Renal cortex interstitium (tissue), 11 donors: ENCODE measurements around the gene THOC7. TPM values are rescaled to one million over a fixed set of nuclear protein-coding genes. Genes with fewer than 3 reads are reported as not detected.

Source experiments
- DNase-seq, 11 donors: peaks; one replicate each; pipeline ENCODE4 v3.0.0-alpha.2; 2013; ENCODE audit warnings: low read depth in 9 of 11, low spot score in 4 of 11; ENCODE audit errors: extremely low read depth in 1 of 11
- polyA plus RNA-seq, 3 donors: library from polyadenylated mRNA; unstranded; fragments of 120-200 nt; gene quantifications; one replicate each; pipeline ENCODE4 v1.2.1, GENCODE V29; 2013; ENCODE audit not compliant: insufficient read length in 3 of 3

Gene THOC7
- polyA plus RNA-seq, 3 donors, result 62.6 to 91.2 (median 74.4) TPM

GRCh38 chr3:63862804-63863149 is 828 bp downstream of the THOC7 start:
- no peak for DNase-seq

- no peak for DNase-seq
Measured at GRCh38 chr3:63861306-63861705, 2.3 kb downstream of the THOC7 start.

- DNase-seq, result no peak
Measured at GRCh38 chr3:63860776-63861175, 2.8 kb downstream of the THOC7 start.

GRCh38 chr3:63857311-63857710 is 6.3 kb downstream of the THOC7 start:
- no peak for DNase-seq

DNA sequence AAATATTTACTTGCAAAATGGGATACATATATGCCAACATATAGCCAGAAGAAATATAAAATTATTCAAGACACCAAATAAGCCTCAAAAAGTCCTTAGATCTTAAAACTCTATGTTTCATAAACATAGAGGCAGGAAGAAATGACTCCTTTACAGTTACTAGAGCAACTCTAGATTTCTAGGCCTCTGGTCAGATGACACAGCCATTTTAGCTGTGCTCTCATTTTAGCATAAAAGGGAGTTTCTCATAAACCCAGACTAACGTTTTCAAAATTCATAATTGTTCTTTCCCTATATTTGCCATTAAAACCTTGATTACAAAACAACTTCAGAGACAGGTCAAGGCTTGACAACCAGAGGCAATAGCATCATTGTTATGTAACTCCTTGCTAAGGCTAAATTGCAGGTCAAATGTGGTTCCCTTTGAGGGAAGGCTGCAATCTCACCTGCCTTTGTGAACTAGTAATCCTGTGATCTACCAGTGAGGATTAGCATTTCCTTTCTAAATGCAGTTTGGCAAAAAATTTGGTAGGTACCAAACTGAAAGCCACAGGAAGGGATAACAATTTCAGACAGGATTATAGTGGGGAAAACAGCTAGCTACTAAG is 8.2 kb downstream of the THOC7 start:
- no peak for DNase-seq

GRCh38 chr3:63853106-63853505 is 10.5 kb downstream of the THOC7 start:
- no peak for DNase-seq

GRCh38 chr3:63851287-63851686 is 12.3 kb downstream of the THOC7 start:
- no peak for DNase-seq

- no peak for DNase-seq
Measured at GRCh38 chr3:63849175-63849574, 14.4 kb downstream of the THOC7 start.

- no peak for DNase-seq
Measured at GRCh38 chr3:63847718-63848450, 15.7 kb downstream of the THOC7 start.

DNA sequence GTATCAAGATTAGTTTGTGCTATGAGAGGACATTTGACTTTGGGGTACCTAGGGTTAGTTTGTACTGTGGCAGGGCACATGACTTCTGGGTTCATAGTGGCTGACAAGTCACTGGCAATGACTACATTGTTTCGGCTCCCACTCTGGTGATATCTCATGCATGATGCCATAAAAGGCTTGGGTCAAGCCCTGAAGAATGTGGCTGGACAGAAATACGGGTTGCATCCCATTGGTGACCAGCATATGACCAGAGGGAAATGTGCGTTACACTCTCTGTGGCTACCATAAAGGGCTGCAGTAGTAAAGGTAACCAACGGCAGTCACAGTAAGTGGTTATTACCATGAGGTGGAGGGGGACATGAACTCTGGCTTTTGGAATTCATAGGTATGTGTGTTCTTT is 18.4 kb downstream of the THOC7 start:
- DNase-seq, result no peak

DNA sequence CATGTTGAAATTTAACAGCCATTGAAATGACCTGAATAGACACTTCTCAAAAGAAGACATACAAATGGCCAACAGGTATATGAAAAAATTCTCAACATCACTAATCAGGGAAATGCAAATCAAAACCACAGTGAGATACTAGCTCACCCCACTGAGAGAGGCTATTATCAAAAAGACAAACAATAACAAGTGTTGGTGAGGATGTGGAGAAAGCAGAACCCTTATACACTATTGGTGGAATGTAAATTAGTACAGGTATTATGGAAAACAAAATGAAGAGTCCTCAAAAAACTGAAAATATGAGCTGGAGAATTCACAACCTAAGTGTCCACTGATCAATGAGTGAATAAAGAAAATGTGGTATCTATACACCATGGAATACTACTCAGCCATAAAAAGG is 21.5 kb downstream of the THOC7 start:
- no peak for DNase-seq

DNA sequence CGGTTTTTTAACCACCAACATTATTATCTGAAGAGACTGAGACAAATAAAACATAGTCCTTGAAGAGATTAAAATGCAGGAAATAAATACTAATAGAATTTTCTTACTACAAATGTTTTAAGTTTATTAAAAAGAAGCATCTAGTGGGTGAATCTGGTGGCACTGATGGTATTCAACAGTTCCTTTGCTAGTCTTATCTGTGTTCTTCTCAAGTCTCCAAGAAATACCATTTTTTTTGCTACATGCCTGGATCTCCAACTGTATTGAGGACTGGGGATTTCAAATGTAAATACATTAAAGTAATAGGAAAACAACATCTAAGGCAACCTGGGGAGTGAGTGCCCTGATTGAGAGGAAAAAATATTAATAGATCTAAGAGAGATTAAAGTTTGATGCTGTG is 21.9 kb downstream of the THOC7 start:
- no peak for DNase-seq

DNA sequence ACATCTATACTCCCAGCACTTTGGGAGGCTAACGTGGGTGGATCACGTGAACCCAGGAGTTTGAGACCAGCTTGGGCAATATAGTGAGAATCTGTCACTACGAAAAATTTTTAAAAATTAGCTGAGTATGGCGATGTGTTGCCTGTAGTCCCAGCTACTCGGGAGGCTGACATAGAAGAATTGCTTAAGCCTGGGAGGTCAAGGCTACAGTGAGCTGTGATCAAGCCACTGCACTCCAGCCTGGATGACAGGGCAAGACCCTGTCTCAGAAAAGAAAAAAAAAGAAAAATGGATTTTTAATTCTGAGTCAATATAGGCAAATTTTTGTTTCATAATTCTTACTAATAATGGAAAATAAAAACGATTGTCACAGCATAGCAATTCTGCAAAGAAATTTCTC is 31.2 kb downstream of the THOC7 start:
- DNase-seq, result no peak

GRCh38 chr3:63830526-63830925 is 33.1 kb downstream of the THOC7 start:
- no peak for DNase-seq

- DNase-seq, result no peak
Measured at GRCh38 chr3:63824309-63824708, 39.3 kb downstream of the THOC7 start.

GRCh38 chr3:63819151-63819398 is 44.5 kb downstream of the THOC7 start, which contains the start of gene C3orf49:
Gene C3orf49, plus strand, starts transcription at chr3:63819299. Its CDS starts 173 bp downstream, at chr3:63819472.
- DNase-seq, result no peak

GRCh38 chr3:63818282-63819150 is 45.1 kb downstream of the THOC7 start:
- peak; percentile 24 to 61 (median 42) for DNase-seq

GRCh38 chr3:63817225-63817624 is 46.4 kb downstream of the THOC7 start:
- DNase-seq, result no peak

GRCh38 chr3:63814237-63814636 is 49.4 kb downstream of the THOC7 start:
- no peak for DNase-seq

- no peak for DNase-seq
Measured at GRCh38 chr3:63809607-63810006, 54.0 kb downstream of the THOC7 start.
